GM18511 (cell line): ENCODE data around the gene FBXO9.
A peak's percentile ranks its signal among the peaks of the same experiment; 100 is the strongest.

Experiments used
- ATAC-seq: cut with Tn5 transposase; IDR thresholded peaks from one replicate; pipeline ENCODE4 v1.9.1; 2021; ENCODE audit warnings: mild to moderate bottlenecking, moderate library complexity; ENCODE audit not compliant: unreplicated experiment

Gene FBXO9

DNA sequence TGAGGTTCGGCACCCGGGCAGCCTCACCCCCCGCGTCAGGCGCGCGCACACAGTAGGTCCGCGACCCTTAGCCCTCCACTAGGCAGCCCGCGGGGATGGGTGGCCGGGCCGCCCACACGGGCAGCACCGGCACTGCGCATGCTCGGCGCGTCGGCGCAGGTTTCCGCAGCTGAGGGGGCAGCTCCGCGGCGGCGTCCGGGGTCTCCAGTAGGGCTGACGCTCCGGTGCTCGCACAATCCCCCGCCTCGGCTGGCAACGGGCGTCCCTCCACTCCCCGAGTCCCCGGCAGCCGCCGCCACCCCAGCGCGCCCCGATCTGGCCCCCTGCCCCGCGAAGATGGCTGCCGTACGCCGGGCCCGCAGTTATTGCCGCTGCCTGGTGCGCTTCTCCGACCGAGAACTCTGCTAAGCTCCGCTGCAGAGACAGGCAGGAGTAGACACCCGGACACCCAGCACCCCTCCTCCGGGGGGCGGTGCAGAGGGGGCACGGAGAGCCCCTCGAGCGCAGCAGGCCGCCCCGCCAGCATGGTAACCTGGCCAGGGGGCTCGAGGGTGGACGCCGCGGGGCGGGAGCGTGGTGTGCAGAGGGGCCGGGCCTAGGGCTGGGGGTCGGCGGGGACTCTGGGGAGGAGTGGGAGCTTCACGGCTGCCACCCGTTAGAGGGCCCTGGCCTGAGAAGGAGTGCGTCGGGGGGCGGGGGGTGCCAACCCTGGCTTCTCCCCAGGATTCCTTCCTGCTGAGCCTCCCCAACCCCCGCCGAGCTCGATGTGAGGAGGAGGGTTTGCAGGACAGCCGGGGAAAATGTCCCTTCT, at the start of gene FBXO9:
Gene FBXO9 (plus strand): TSS at position 139 of the 811 bp plus-strand sequence. CDS start 386 bp downstream, at position 525.
- ATAC-seq, result peak; percentile 56

DNA sequence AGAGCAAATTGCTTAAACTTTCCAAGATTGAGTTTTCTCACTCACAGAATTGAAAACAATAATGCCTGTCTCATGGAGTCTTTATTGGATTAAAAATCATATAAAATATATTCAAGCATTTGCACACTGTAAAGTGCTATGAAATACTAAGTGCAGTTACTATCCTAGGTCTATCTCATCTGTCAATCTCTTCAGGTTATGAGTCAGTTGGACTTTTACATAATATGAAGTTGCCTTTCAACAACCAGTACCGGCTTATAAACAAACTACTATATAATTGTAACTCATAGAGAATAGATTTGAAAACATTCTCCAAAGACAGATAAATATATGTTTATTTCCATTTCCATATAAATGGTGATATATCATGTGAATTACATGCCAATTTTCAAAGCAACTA, 49.7 kb upstream of the FBXO9 start:
- ATAC-seq, result no peak

DNA sequence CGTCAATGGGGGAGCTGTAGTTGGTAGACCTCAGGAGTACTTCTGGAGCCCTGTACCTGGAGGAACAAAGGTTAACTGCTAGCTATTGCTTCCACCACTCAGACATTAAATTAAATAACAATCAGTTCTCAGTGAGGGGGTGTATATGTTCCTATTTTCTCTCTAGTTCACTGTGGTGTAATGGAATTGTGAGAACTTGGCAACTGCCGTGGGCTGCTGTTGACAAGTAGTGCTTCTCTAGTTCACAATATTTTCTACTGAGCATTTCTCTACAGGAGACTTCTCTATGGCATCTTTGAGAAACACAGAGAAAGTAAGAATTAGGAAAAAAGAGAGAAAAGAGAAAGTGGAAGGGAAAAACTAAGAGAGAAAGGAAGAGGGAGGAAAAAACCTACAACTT, 46.8 kb upstream of the FBXO9 start:
- no peak for ATAC-seq

DNA sequence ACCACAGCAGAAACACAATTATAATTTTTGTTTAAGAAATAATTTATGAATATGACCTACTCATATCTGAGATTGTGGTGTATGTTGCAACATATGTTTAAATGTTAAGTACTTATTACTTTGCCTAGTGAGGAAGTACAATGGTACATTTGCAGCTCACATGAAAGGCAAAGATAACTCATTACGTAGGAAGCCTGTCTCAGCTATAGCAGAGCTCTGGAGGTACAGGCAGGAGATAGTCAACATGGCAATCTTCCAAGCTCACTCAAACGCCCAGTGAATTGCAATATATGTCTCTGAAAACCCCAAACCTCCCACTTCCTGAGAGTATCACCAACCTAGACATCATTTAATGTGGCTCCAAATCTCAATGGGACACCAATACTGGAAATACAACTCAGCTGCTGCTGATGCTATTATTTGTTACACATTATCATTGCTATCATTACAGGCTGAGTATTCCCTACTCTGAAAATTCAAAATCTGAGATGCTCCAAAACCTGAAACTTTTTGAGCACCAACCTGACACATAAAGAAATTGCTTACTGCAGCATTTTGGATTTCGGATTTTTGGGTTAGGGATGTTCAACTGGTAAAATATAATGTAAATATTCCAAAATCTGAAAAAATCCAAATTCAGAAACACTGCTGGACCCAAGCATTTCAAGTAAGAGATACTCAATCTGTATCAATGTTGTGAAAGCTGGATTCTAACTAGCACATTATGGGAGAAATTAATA, 45.0 kb upstream of the FBXO9 start:
- ATAC-seq, result no peak

DNA sequence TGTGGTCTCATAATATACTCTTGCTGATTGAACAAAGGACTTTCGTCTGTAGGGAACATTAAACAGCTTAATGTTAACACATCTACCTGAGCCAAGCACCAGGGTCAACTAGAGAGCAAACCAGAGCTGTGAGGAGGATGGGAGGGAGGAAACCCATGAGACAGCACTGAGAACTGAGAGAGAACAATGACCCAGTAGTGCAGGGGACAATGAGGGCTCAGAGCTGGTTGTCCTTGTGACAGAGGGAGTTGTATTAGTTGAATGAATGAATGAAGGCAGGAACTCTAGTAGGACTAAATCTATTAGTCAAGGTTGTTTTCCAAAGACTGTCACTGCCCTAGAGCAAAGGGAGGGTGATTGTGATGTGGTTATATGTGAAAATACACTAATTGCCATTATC, 41.9 kb upstream of the FBXO9 start:
- ATAC-seq, result no peak

DNA sequence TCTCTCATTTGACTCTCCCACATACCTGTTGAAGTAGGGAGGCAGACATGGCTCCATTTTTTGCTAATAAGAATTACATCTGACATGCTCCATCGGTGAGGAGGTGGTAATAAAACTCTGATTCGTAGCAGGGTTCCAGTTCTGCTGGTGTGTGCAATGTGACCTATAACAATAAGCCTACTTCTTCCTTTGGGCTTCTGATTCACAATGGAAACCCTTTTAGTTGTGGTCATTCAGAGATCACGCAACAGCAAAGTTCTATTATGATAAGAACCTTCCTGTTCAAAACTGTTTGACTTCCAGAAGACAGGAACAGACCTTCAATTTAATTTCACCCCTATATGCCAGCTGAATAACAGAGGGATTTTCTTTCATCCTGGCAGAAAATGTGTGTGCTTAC, 38.7 kb upstream of the FBXO9 start:
- ATAC-seq, result no peak

DNA sequence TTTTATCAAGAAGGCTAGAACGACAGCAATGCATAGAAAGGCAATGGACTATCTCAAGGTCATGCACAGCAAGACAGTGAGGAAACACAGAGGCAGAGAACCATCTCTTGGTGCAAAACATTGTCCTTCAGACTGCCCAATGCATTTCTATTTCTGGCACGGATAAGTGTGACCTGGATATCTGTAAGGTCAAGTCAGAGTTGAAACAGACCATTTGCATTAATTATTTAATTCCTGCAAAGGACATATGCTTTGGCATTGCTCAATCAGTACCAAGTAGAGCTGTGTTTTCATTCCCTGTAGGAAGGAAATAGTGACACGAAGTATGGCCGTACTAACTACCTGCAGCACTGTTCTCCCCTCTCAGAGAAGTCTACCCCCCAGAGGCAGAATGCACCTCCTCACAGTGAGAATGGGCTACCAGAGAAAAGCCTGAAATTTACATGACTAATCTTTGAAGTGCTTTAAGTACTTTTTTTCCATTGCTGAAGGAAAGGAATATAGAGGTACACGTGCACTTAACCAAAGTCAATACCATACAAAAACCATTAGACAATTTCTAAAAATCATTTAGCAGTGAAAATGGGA, 38.0 kb upstream of the FBXO9 start:
- ATAC-seq, result no peak

DNA sequence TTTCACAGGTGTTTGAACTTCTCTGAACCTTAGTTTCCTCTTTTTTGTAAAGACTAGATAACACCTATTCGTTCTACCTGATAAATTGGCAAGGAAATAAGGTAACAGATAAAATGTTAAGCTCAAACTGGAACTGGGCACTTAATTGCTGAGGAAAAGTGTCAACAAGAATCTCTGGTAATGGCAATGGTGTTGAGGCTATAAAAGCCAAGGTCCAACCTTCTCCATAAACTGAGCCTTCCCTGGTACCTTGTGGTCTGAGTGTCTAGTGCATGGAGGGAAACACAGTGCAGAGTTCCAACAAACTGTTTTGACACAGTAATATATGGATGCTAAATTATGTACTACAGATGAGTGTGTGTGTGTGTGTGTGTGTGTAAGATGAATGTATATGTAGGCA, 36.7 kb upstream of the FBXO9 start:
- no peak for ATAC-seq

DNA sequence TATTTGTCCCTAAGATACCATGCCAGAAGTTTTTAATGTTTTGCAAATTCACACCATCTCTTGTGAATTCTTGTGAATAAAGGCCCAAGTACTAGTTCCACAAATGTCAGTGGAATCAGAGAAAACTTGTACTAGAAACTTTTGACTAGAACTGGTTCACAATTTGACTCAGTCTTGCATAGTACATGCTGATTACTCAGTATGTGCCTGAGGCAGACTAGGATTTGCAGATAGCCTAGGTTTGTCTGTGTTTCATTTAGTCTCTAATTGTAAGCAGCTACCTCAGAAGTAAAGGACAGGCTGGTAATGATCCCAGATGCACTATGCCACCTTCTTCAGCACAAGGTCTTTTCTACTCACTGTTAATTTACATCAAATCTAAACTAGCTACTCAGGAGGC, 35.9 kb upstream of the FBXO9 start:
- no peak for ATAC-seq

DNA sequence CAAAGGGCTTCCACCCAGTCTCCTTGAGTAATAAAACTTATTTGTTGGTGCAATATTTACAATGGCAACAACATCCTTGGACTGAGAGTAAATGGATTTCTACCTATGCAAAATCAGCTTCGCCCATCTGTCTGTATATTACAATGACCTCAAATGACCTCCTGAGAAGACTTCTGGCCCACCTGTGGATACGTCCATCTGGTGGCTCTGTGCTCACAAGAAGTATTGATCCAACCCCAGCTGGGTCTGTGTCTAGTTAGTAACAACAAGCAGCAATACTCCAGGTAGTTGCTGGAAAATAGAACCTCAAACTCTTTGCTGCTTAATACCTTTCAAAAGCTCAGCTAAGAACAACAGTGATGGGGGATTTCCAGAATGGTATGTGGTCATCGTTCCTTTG, 35.4 kb upstream of the FBXO9 start:
- ATAC-seq, result no peak

DNA sequence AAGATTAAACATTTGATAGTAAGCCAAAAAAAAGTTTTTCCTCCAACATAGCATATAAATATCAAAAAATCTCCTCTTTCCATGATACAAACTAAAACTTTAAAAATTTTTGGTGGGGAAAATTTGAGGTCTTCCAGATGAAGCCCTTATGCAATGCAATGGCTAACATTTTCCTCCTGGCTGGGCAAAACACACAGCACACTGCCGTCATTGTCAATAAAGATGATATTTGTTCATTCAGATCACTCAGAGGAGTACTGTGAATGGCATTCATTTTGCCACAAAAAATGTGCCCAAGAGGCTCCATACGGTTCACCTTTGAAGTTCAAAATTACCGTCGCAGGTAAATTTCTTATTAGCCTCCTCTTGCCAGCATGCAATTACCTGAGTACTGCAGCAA, 33.9 kb upstream of the FBXO9 start:
- no peak for ATAC-seq

DNA sequence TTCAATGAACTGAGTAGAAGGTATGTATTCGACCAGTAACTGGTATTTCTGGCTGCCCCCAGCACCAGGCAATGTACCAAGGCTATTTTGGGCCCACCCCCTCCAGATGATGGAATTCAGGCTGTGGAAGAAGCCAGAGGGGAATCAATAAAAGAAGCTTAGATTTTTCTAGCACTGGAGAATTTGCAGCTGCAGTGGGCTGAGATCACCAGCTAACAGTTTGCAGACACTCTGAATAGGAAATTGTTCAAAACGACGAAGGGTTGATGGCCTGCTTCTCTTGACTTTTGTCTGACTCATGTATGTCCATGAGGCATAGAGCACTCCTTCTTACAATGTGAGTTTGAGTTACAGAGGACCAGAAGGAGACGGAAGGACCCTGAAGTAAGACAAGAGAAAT, 32.4 kb upstream of the FBXO9 start:
- no peak for ATAC-seq

DNA sequence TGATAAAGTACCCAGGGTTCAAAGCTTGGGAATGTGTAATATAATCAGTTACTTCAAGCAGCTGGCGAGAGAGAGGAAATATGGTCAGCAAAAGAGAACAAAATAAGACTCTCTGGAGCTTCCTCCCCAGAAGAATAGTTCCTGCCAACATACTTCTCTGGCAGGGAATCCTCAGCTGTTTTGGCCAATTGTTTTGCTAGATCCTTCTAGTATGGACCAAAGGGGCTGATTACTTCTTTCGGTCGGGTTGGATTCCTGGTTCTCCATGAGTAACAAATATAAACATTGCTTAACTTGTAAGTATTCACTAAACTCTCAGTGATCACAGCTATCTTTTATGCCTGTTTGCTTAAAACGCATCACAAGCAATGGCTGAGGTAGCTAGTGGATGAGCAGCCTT, 31.4 kb upstream of the FBXO9 start:
- no peak for ATAC-seq

DNA sequence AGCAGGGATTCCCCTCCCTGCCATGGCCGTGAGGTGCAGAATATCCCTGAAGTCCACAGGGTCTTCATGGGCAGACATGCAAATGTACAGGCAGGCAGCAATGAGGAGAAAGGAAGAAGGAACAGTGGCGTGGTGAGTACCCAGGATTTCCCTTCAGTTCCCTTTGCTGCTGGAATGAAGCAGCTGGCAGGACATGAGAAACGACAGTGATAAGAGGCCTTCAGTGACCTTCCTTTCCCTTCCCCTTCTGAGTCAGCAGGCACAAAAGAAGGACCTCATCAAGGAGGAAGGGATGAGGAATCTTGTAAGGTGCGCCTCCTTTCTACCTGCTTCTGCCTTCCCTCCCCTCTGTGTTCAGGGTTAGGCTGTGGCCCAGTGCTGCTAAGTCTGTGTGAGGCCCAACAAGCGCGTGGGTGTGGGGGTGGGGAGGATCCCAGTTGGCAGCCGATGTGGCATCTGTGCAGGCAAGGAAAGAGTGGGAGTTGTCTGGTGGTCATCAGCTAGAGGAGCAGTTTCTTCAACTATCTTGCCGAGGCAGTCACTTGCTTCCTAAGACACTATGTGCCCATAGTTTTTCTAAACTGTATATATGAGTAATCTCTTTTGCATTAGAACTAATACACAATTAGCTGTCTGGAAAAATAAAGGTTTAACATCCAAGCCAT, 29.5 kb upstream of the FBXO9 start:
- no peak for ATAC-seq

DNA sequence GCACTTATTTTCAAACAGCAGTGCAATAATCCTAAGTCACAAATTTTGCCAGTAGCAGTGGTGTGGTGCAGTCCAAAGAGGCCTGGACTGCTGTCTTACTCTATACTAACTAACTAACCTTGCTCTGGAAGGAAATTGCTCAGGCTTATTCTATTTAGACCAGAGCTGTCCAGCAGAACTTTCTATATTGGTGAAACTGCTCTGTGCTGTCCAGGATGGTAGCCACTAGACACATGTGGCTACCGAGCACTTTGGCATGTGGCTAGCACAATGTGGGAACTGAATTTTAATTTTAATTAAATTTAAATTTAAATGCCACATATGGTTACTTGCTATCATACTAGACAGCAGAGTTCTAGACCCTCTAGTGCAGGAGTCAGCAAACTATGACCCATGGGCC, 27.1 kb upstream of the FBXO9 start:
- no peak for ATAC-seq

DNA sequence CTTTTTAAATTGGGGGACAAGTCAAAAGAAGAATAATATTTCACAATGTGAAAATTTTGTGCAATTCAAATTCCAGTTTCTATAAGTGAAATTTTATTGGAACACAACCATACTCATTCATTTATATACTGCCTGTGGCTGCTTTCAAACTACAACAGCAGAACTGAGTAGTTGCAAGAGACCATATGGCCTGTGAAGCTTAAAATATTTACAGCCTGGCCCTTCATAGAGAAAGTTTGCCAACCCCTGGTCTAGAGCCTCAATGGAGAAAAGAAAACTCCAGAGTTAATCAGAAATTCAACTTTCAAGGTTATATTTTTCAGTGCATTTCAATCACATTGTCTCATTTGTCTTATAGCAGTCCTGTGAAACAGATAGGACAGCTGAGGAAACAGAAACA, 26.6 kb upstream of the FBXO9 start:
- no peak for ATAC-seq

DNA sequence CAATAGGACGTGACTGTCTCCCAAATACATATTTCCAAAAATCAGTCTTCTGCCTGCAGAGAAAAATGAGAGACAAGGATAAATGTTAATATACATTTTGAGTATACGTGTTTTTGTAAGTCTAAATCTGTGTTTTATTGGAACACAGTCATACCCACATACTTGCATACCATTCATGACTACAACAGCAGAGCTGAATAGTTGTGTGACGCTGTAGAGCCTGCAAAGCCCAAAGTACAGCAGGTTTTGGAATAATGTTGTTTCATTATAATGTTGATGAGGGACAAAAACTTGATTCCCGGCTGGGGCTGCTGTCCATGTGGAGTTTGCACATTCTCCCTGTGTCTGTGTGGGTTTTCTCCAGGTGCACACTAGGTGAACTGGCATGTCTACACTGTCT, 23.8 kb upstream of the FBXO9 start:
- ATAC-seq, result no peak

DNA sequence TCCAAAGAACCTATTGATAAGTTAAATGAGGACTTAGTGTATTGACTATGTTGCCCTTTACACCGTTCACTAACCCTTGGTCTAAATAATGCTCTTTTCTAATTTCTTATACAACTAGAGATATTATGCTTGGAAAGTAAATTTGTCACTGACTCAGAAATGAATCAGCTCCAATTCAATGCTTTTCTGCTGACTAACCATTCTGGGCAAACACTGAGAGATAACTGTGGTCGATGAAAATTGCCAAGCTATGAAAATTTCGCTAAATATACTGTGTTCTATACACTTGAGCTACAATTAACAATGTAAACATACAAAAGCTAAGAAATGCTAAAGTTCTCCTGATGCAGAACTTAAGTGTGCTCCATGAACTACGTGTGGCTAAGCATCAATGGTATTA, 23.1 kb upstream of the FBXO9 start:
- ATAC-seq, result no peak

DNA sequence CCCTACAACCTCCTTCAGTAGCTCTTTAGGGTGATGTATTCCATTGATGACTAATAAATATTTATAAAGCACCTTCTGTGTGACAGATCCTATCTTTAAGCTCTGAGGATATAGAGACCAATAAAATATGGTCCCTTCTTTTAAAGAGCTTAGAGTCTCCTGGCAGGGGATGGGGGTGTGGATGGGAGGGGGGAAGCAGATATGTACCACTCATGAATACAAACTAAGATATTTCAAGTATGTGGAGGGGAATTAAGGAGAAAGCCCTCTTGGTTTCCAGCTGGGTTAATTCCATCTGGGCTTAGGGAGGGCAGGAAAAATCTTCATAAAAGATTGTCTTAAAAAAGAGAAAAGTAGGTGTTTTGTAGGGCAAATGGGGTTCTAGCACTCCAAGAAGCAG, 21.6 kb upstream of the FBXO9 start:
- ATAC-seq, result no peak

DNA sequence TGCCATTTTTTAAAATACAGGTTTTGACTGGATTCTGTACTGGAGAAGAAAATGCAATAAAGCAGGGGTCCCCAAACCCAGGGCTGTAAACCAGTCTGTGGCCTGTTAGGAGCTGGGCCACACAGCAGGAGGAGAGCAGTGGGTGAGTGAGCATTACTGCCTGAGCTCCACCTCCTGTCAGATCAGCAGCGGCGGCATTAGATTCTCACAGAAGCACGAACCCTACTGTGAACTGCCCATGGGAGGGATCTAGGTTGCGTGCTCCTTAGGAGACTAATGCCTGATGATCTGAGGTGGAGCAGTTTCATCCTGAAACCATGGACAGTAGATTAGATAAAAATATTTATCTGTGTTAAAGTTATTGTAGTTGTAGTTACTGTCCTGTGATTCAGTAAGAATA, 21.1 kb upstream of the FBXO9 start:
- ATAC-seq, result no peak

DNA sequence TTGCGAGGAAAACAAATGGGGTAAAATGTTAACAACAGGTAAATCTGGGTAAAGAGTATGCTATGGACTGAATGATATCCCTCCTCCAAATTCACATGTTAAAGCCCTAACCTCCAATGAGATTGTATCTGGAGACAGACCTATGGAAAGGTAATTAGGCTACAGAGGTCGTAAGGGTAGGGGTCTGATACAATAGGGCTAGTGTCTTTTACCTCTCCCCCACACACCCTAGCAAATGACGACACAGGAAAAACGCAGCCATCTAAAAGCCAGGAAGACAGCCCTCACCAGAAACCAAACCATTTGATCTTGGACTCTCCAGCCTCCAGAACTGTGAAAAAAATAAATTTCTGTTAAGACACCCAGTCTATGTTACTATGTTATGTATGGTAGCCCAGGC, 20.6 kb upstream of the FBXO9 start:
- ATAC-seq, result no peak
